ENCODE measurements around the gene RAB40B. TPM values are rescaled to one million over a fixed set of nuclear protein-coding genes. Genes with fewer than 3 reads are reported as not detected.

RAB40B gene
- polyA plus RNA-seq, 1 of the 3 experiments (the other 2 are of a cell fraction), result 20.7 TPM

GRCh38 chr17:82640036-82640435 is 58.5 kb downstream of the RAB40B start:
- CTCF ChIA-PET, result interaction anchor here (1.0 to 1.4 kb wide), 2 partner anchors 17 to 24 kb away, joined by 3 read pairs; no protein-coding TSS in a partner anchor
- Histone ChIP-seq H3K27ac (ENCODE audit: low read depth in 2 of 2, low read length in 1 of 2) (no peak overlapping the region), H3K4me1 (ENCODE audit: control insufficient read depth in 1 of 2, insufficient read depth in 2 of 2, low read depth in 1 of 2, low read length in 1 of 2) (no peaks in the 10 kb centered on the region), H3K36me3 (replicated peaks in 1 of 2; ENCODE audit: control insufficient read depth in 1 of 2, insufficient read depth in 2 of 2, low read length in 1 of 2) (peaks cover 36 to 42% of the 10 kb centered on the region in 2 experiments), H3K79me2 (ENCODE audit: insufficient read depth) (peaks cover 99% of the 10 kb centered on the region), H3K4me3 (ENCODE audit: low read depth in 2 of 2, low read length in 1 of 2) (no peak overlapping the region), H2AFZ (ENCODE audit: low read depth) (no peak overlapping the region), H3F3A (replicated peaks; ENCODE audit: insufficient read depth) (peaks cover 5% of the 10 kb centered on the region), H3K27me3 (ENCODE audit: insufficient read depth) (no peaks in the 10 kb centered on the region), H3K9ac (no peak overlapping the region), H3K4me2 (no peak overlapping the region), H3K9me3 (no peaks in the 10 kb centered on the region), H4K20me1 (ENCODE audit: insufficient read depth) (peaks cover 96% of the 10 kb centered on the region), H3K9me2 (no peaks in the 10 kb centered on the region)
- DNase-seq, result no peak
- POLR2A ChIA-PET, result no interaction called here
- no peak for TF ChIP-seq MXI1 (IDR thresholded peaks at IDR 0.05; ENCODE audit: low read depth, low read length)
- 99% methylated on average over 5 of the region's 5 CpGs for WGBS (ENCODE audit: low lambda C conversion rate)

GRCh38 chr17:82639628-82640027 is 58.9 kb downstream of the RAB40B start:
- ChIA-PET CTCF (interaction anchor here (1.0 kb wide), 1 partner anchor 24 kb away, joined by 3 read pairs; no protein-coding TSS in a partner anchor), POLR2A (no interaction called here)
- 90% methylated on average over 14 of the region's 14 CpGs for WGBS (ENCODE audit: low lambda C conversion rate)
- DNase-seq, result no peak
- H3K79me2 ChIP-seq (ENCODE audit: insufficient read depth), result peaks cover 99% of the 10 kb centered on the region
- no peak overlapping the region for H2AFZ ChIP-seq (ENCODE audit: low read depth)
- TF ChIP-seq GABPA (IDR thresholded peaks at IDR 0.05; ENCODE audit: low read depth) (no peak), MXI1 (IDR thresholded peaks at IDR 0.05; ENCODE audit: low read depth, low read length) (no peak), RAD21 (IDR thresholded peaks at IDR 0.05; ENCODE audit: low read length) (no peak), PBX3 (IDR thresholded peaks at IDR 0.05) (no peak), SIN3A (IDR thresholded peaks at IDR 0.05; ENCODE audit: borderline replicate concordance, low read depth, low read length) (no peak), NFIC (IDR thresholded peaks at IDR 0.05; ENCODE audit: borderline replicate concordance) (no peak), EZH2phosphoT487 (IDR thresholded peaks at IDR 0.05; ENCODE audit: borderline replicate concordance, low read depth) (no peak)
- no peak overlapping the region for H3K9ac ChIP-seq
- no peaks in the 10 kb centered on the region for H3K9me3 ChIP-seq
- H3K4me2 ChIP-seq, result no peak overlapping the region
- H3K4me1 ChIP-seq (ENCODE audit: control insufficient read depth in 1 of 2, insufficient read depth in 2 of 2, low read depth in 1 of 2, low read length in 1 of 2), result no peaks in the 10 kb centered on the region
- peaks cover 96% of the 10 kb centered on the region for H4K20me1 ChIP-seq (ENCODE audit: insufficient read depth)
- H3K27ac ChIP-seq (ENCODE audit: low read depth in 2 of 2, low read length in 1 of 2), result no peak overlapping the region
- no peaks in the 10 kb centered on the region for H3K9me2 ChIP-seq
- H3K36me3 ChIP-seq (replicated peaks in 1 of 2; ENCODE audit: control insufficient read depth in 1 of 2, insufficient read depth in 2 of 2, low read length in 1 of 2), result peaks cover 39 to 42% of the 10 kb centered on the region in 2 experiments
- H3F3A ChIP-seq (replicated peaks; ENCODE audit: insufficient read depth), result peaks cover 5% of the 10 kb centered on the region
- H3K4me3 ChIP-seq (ENCODE audit: low read depth in 2 of 2, low read length in 1 of 2), result no peak overlapping the region
- no peaks in the 10 kb centered on the region for H3K27me3 ChIP-seq (ENCODE audit: insufficient read depth)

- Histone ChIP-seq H3F3A (replicated peaks; ENCODE audit: insufficient read depth) (peaks cover 5% of the 10 kb centered on the region), H3K9me3 (no peaks in the 10 kb centered on the region), H3K27me3 (ENCODE audit: insufficient read depth) (no peaks in the 10 kb centered on the region), H3K79me2 (ENCODE audit: insufficient read depth) (peaks cover 99% of the 10 kb centered on the region), H3K36me3 (replicated peaks in 1 of 2; ENCODE audit: control insufficient read depth in 1 of 2, insufficient read depth in 2 of 2, low read length in 1 of 2) (peaks cover 31 to 38% of the 10 kb centered on the region in 2 experiments), H2AFZ (ENCODE audit: low read depth) (no peak overlapping the region), H3K4me3 (ENCODE audit: low read depth in 2 of 2, low read length in 1 of 2) (no peak overlapping the region), H3K4me1 (ENCODE audit: control insufficient read depth in 1 of 2, insufficient read depth in 2 of 2, low read depth in 1 of 2, low read length in 1 of 2) (no peaks in the 10 kb centered on the region), H4K20me1 (ENCODE audit: insufficient read depth) (peaks cover 93% of the 10 kb centered on the region), H3K9me2 (no peaks in the 10 kb centered on the region), H3K4me2 (no peak overlapping the region), H3K9ac (no peak overlapping the region), H3K27ac (ENCODE audit: low read depth in 2 of 2, low read length in 1 of 2) (no peak overlapping the region)
- ChIA-PET POLR2A (no interaction called here), CTCF (no interaction called here)
- WGBS (ENCODE audit: low lambda C conversion rate), result 94% methylated on average over 5 of the region's 5 CpGs
- no peak for DNase-seq
- TF ChIP-seq IRF3 (IDR thresholded peaks at IDR 0.05; ENCODE audit: low read depth, low read length) (no peak), POLR2AphosphoS5 (IDR thresholded peaks at IDR 0.05; ENCODE audit: low read depth, low read length) (no peak), ZBTB33 (IDR thresholded peaks at IDR 0.05; ENCODE audit: borderline replicate concordance, low read depth) (no peak), MXI1 (IDR thresholded peaks at IDR 0.05; ENCODE audit: low read depth, low read length) (no peak), TEAD4 (IDR thresholded peaks at IDR 0.05; ENCODE audit: borderline replicate concordance, insufficient read depth) (no peak)
Measured at GRCh38 chr17:82638183-82638773, 60.2 kb downstream of the RAB40B start.
